GM12878 (cell line): ENCODE measurements around the gene PTK7. TPM values are rescaled to one million over a fixed set of nuclear protein-coding genes. Genes with fewer than 3 reads are reported as not detected.

ENCODE experiments used
- ATAC-seq: fragments of 200-7000 bp; cut with Tn5 transposase; 3 replicates; pipeline ENCODE4 v1.9.1; 2020; ENCODE audit warnings: mild to moderate bottlenecking, moderate library complexity
- BruUV-seq: library from RNA; stranded (reverse); fragments of 400-500 nt; replicated peaks from 2 replicates; lab custom pipeline; 2021; lab: Mats Ljungman, UMichigan
- CTCF ChIA-PET: fragments of 300-600 bp; sonication (Branson Sonifier 250); formaldehyde crosslinking; extraction: SDS; loops from one replicate; lab custom pipeline; 2021; ENCODE audit warnings: inconsistent platforms; lab: Yijun Ruan, JAX
- POLR2A ChIA-PET: fragments of 350-600 bp; formaldehyde crosslinking; extraction: SDS; loops from one replicate; lab custom pipeline; 2021; ENCODE audit warnings: inconsistent platforms; lab: Charles Lee
- RAD21 ChIA-PET: fragments of 300-600 bp; sonication (Branson Sonifier 250); formaldehyde crosslinking; loops from one replicate; lab custom pipeline; 2023; ENCODE audit warnings: antibody characterized with exemption; ENCODE audit not compliant: unreplicated experiment; lab: Charles Lee
- SMC1A ChIA-PET: fragments of 300-600 bp; sonication (Branson Sonifier 250); formaldehyde crosslinking; loops from one replicate; lab custom pipeline; 2023; ENCODE audit not compliant: unreplicated experiment, uncharacterized antibody; lab: Charles Lee
- DNase-seq: peaks from one replicate; pipeline ENCODE4 v3.0.0-alpha.2; 2011; ENCODE audit warnings: low read depth, low spot score
- FAIRE-seq: peaks from 3 replicates; lab custom pipeline; 2011; peaks lifted over from hg19 to GRCh38; lab: Jason Lieb, UNC
- H2AFZ ChIP-seq: 2 replicates; pipeline ENCODE4 v1.6.0; 2011; ENCODE audit warnings: low read depth, low read length, control low read depth; ENCODE audit not compliant: control insufficient read depth
- H3K27ac ChIP-seq: 2 replicates; pipeline ENCODE4 v1.5.1; 2011; ENCODE audit warnings: control low read depth; ENCODE audit not compliant: control insufficient read depth, insufficient read depth
- H3K27me3 ChIP-seq, 2 experiments: replicated peaks in 1 of 2; 2 replicates each; pipeline versions ENCODE4 v1.6.0 to v1.6.1; 2011; ENCODE audit warnings: low read length in 1 of 2; ENCODE audit not compliant: control insufficient read depth in 2 of 2, insufficient read depth in 2 of 2
- H3K36me3 ChIP-seq, 2 experiments: 2 replicates each; pipeline ENCODE4 v1.5.1; 2011; ENCODE audit warnings: low read length in 1 of 2; ENCODE audit not compliant: control insufficient read depth in 2 of 2, insufficient read depth in 2 of 2
- H3K4me1 ChIP-seq: 2 replicates; pipeline ENCODE4 v1.6.1; 2011; ENCODE audit warnings: mild to moderate bottlenecking, low read length, moderate library complexity, mixed read lengths; ENCODE audit not compliant: control insufficient read depth, insufficient read depth
- H3K4me2 ChIP-seq: 2 replicates; pipeline ENCODE4 v1.6.0; 2011; ENCODE audit warnings: control low read depth; ENCODE audit not compliant: control insufficient read depth, insufficient read depth
- H3K4me3 ChIP-seq: fragments of 200-600 bp; sonication (generic); 2 replicates; pipeline ENCODE4 v1.5.1; 2016
- H3K79me2 ChIP-seq: 2 replicates; pipeline ENCODE4 v1.6.0; 2011; ENCODE audit warnings: low read length; ENCODE audit not compliant: control insufficient read depth, insufficient read depth
- H3K9ac ChIP-seq: 2 replicates; pipeline ENCODE4 v1.8.0; 2011; ENCODE audit warnings: low read length, control low read depth, mixed read lengths; ENCODE audit not compliant: control insufficient read depth, insufficient read depth
- H3K9me3 ChIP-seq: replicated peaks from 3 replicates; pipeline ENCODE4 v1.5.1; 2011; ENCODE audit warnings: mild to moderate bottlenecking, low read length; ENCODE audit not compliant: control insufficient read depth, insufficient read depth
- H4K20me1 ChIP-seq: 2 replicates; pipeline ENCODE4 v1.6.0; 2011; ENCODE audit not compliant: control insufficient read depth, insufficient read depth
- BRCA1 ChIP-seq: IDR thresholded peaks from 2 replicates; pipeline ENCODE4 v1.6.1; 2011; ENCODE audit warnings: low read depth, low read length, improper control_type of control experiment
- KLF5 ChIP-seq: fragments of 450-650 bp; IDR thresholded peaks from 2 replicates; pipeline ENCODE4 v1.6.1; 2014; ENCODE audit warnings: mild to moderate bottlenecking; ENCODE audit not compliant: partially characterized antibody
- LARP7 ChIP-seq: fragments of 450-650 bp; IDR thresholded peaks from 2 replicates; pipeline ENCODE4 v1.6.1; 2017; ENCODE audit warnings: mild to moderate bottlenecking
- NR2F1 ChIP-seq: fragments of 450-650 bp; conservative IDR thresholded peaks from 2 replicates; pipeline ENCODE4 v1.6.1; 2017; ENCODE audit warnings: mild to moderate bottlenecking
- PML ChIP-seq: IDR thresholded peaks from 2 replicates; pipeline ENCODE4 v1.6.1; 2012; ENCODE audit warnings: low read length, inconsistent platforms
- RB1 ChIP-seq: fragments of 450-650 bp; formaldehyde crosslinking; IDR thresholded peaks from 2 replicates; pipeline ENCODE4 v1.6.1; 2017; ENCODE audit warnings: mild to moderate bottlenecking, borderline replicate concordance
- RFX5 ChIP-seq: IDR thresholded peaks from 2 replicates; pipeline ENCODE4 v1.6.1; 2011; ENCODE audit warnings: low read depth, low read length, improper control_type of control experiment
- RUNX3 ChIP-seq: IDR thresholded peaks from 2 replicates; pipeline ENCODE4 v1.6.1; 2012; ENCODE audit warnings: low read length, inconsistent platforms
- SMC3 ChIP-seq: IDR thresholded peaks from 2 replicates; pipeline ENCODE4 v1.6.1; 2011; ENCODE audit warnings: low read length, improper control_type of control experiment, borderline replicate concordance
- STAT3 ChIP-seq: IDR thresholded peaks from 2 replicates; pipeline ENCODE4 v1.6.1; 2011; ENCODE audit warnings: low read depth, low read length, improper control_type of control experiment
- SUPT20H ChIP-seq: IDR thresholded peaks from 2 replicates; pipeline ENCODE4 v1.6.1; 2011; ENCODE audit warnings: low read depth, mild to moderate bottlenecking, low read length, moderate library complexity, borderline replicate concordance; ENCODE audit not compliant: control insufficient read depth
- YY1 ChIP-seq: IDR thresholded peaks from 2 replicates; pipeline ENCODE4 v1.6.1; 2011; ENCODE audit warnings: low read depth, mild to moderate bottlenecking, low read length
- ZNF622 ChIP-seq: fragments of 450-650 bp; IDR thresholded peaks from 2 replicates; pipeline ENCODE4 v1.6.1; 2017; ENCODE audit warnings: mild to moderate bottlenecking, inconsistent platforms
- ZSCAN29 ChIP-seq: fragments of 450-650 bp; IDR thresholded peaks from 2 replicates; pipeline ENCODE4 v1.6.1; 2017; ENCODE audit warnings: mild to moderate bottlenecking, moderate library complexity
- ZZZ3 ChIP-seq: IDR thresholded peaks from 2 replicates; pipeline ENCODE4 v1.6.1; 2011; ENCODE audit warnings: low read depth; ENCODE audit not compliant: control insufficient read depth, insufficient read length
- WGBS: methylation state at CpG from one replicate; pipeline ENCODE4 v1.1.6; 2016; ENCODE audit warnings: low lambda C conversion rate; ENCODE audit not compliant: insufficient replicate concordance, insufficient coverage; ENCODE audit errors: missing lambda C conversion rate; 5-methylcytosine and 5-hydroxymethylcytosine counted together
- in situ Hi-C: fragments of 300-500 bp; cut with MboI; formaldehyde crosslinking; loops from 9 replicates; pipeline ENCODE4 v1.14.3; 2018; ENCODE audit warnings: mixed read lengths
- intact Hi-C: fragments of 100-400 bp; cut with micrococcal nuclease; formaldehyde crosslinking; loops from one replicate; pipeline ENCODE4 v1.14.2; 2022; ENCODE audit not compliant: unreplicated experiment
- polyA plus RNA-seq, 11 experiments: library from polyadenylated mRNA; depleted of rRNA in 4 of 11; unstranded in 6 of 11; stranded (reverse) in 5 of 11; fragments of >200 nt; fragmentation: Nextera tagmentation in 4 of 11; fragmentation: Illumina TruSeq in 1 of 11; extraction: Ambion mirVana in 4 of 11; extraction: Trizol in 1 of 11; gene quantifications; 1 replicate in 1 of 11; 2 replicates in 10 of 11; pipeline versions ENCODE4 v1.2.1 to v1.2.3, GENCODE V29; 2011 to 2016; ENCODE audit warnings: inconsistent platforms in 2 of 11, missing spikeins in 2 of 11, low read depth in 1 of 11
- total RNA-seq, 4 experiments: library from RNA; depleted of rRNA in 3 of 4; stranded (reverse); fragments of >200 nt in 3 of 4; fragmentation: Illumina TruSeq in 1 of 4; extraction: Trizol in 1 of 4; gene quantifications; 2 replicates each; pipeline versions ENCODE4 v1.2.1 to v1.2.3, GENCODE V29; 2013 to 2021
- TF ChIP-seq, protein P1 (sequence below): fragments of 450-650 bp; formaldehyde crosslinking; IDR thresholded peaks from 2 replicates; pipeline ENCODE4 v1.4.0; 2022; ENCODE audit warnings: mild to moderate bottlenecking, moderate library complexity

The PTK7 gene
- total and polyA plus RNA-seq, 10 of the 15 experiments (the other 5 are each of a cell fraction or from before 2014, with no cell fraction given) = 0.18 to 14.4 (median 3.3) TPM; not detected in 1

DNA sequence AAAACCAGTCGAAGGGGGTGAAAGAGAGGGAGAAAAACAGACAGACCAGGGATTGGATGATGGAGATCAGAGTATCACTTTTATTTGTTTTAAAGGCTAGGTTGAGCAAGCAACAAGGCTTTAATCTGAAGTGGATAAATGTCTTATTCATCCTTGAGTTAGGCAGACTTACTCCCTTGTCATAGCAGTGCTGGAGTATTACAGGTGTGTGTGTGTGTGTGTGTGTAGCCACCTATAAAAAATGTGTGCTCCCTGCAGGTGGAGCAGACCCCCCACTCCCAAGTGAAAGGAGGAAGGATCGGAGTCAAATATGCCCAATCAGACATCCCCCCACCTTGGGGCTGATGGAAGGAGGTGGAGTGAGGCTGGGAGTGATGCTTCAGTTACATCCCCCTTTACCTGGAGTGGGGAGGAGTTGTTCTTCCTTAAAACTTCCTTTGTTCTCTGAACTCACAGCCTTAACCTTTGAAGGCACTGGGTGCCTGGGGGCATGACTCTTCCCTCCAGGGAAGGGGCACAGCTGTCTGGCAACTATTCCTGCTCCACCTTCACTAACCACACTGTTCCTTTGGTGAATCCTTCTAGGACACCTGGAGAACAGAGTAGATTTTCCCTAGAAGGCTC is 27.3 kb downstream of the PTK7 start:
- no peaks in the 10 kb centered on the region for H3K27me3 ChIP-seq
- no peak for TF ChIP-seq ZSCAN29
- no peak for TF ChIP-seq KLF5
- TF ChIP-seq LARP7 = no peak
- TF ChIP-seq SMC3 = no peak
- TF ChIP-seq RFX5 = no peak
- TF ChIP-seq SUPT20H = no peak
- TF ChIP-seq PML = no peak
- TF ChIP-seq ZNF622 = no peak
- TF ChIP-seq, protein P1, sequence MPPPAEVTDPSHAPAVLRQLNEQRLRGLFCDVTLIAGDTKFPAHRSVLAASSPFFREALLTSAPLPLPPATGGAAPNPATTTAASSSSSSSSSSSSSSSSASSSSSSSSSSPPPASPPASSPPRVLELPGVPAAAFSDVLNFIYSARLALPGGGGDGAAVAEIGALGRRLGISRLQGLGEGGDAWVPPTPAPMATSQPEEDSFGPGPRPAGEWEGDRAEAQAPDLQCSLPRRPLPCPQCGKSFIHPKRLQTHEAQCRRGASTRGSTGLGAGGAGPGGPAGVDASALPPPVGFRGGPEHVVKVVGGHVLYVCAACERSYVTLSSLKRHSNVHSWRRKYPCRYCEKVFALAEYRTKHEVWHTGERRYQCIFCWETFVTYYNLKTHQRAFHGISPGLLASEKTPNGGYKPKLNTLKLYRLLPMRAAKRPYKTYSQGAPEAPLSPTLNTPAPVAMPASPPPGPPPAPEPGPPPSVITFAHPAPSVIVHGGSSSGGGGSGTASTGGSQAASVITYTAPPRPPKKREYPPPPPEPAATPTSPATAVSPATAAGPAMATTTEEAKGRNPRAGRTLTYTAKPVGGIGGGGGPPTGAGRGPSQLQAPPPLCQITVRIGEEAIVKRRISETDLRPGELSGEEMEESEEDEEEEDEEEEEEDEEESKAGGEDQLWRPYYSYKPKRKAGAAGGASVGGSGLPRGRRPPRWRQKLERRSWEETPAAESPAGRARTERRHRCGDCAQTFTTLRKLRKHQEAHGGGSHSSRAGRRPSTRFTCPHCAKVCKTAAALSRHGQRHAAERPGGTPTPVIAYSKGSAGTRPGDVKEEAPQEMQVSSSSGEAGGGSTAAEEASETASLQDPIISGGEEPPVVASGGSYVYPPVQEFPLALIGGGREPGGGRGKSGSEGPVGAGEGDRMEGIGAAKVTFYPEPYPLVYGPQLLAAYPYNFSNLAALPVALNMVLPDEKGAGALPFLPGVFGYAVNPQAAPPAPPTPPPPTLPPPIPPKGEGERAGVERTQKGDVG (CRISPR knock-in tag) = no peak
- TF ChIP-seq NR2F1 = no peak
- TF ChIP-seq RB1 = no peak
- no peak for TF ChIP-seq ZZZ3
- no peak for TF ChIP-seq BRCA1
- no peak for TF ChIP-seq STAT3
- no peak for TF ChIP-seq YY1
- TF ChIP-seq RUNX3 = no peak
- BruUV-seq = no TSS peak
- no peak overlapping the region for H3K27ac ChIP-seq
- no peak overlapping the region for H2AFZ ChIP-seq
- in situ Hi-C loops (no loop called here), intact Hi-C loops (no loop called here)
- RAD21 ChIA-PET = no interaction called here
- H3K4me3 ChIP-seq = no peak overlapping the region
- no peaks in the 10 kb centered on the region for H3K9me3 ChIP-seq
- DNase-seq = no peak
- ATAC-seq = no peak
- no peaks in the 10 kb centered on the region for H3K4me1 ChIP-seq
- 44% methylated on average over 2 of the region's 2 CpGs for WGBS
- CTCF ChIA-PET = no interaction called here
- no peaks in the 10 kb centered on the region for H3K79me2 ChIP-seq
- SMC1A ChIA-PET = no interaction called here
- POLR2A ChIA-PET = no interaction called here
- H3K4me2 ChIP-seq = no peak overlapping the region
- H4K20me1 ChIP-seq = no peaks in the 10 kb centered on the region
- FAIRE-seq = no peak
- no peaks in the 10 kb centered on the region for H3K36me3 ChIP-seq
- H3K9ac ChIP-seq = no peak overlapping the region
